Measurements from ENCODE around the gene DIP2C. TPM values are rescaled to one million over a fixed set of nuclear protein-coding genes. Genes with fewer than 3 reads are reported as not detected.
"Not testable (repeated sequence)": the region's sequence is repeated elsewhere in the genome, so short reads cannot be mapped to it uniquely, and the experiment has no call there.

The DIP2C gene
- total RNA-seq, 4 donors from 2014 or later, result 2.4 to 14.9 (median 6.1) TPM

GRCh38 chr10:614139-614711 lies 75.2 kb downstream of the DIP2C start:
- Histone ChIP-seq H3K36me3 (no peaks in the 10 kb centered on the region), H3K9me3 (no peaks in the 10 kb centered on the region), H3K27me3 (no peaks in the 10 kb centered on the region), H3K4me3 (no peak overlapping the region), H3K27ac (peak overlapping the region; percentile 29 to 63 (median 50)), H3K4me1 (peaks cover 22 to 80% (median 24%) of the 10 kb centered on the region in 3 donors)
- DNase-seq, result no peak
- whole genome bisulfite sequencing, 2 donors, result 20 to 43% methylated on average over 2 of the region's 15 CpGs
- intact Hi-C loops (cut with DNase I), result no loop called here
- TF ChIP-seq CTCF (IDR thresholded peaks at IDR 0.05) (no peak), POLR2A (IDR thresholded peaks at IDR 0.05) (no peak)

GRCh38 chr10:613271-614138 lies 76.0 kb downstream of the DIP2C start:
- intact Hi-C loops (cut with DNase I), result no loop called here
- no peak for DNase-seq
- TF ChIP-seq CTCF (IDR thresholded peaks at IDR 0.05), result no peak
- TF ChIP-seq POLR2A (IDR thresholded peaks at IDR 0.05), result no peak
- Histone ChIP-seq H3K9me3 (no peaks in the 10 kb centered on the region), H3K4me3 (peak overlapping the region in 1 of 4 donors; percentile 9), H3K36me3 (no peaks in the 10 kb centered on the region), H3K4me1 (peaks cover 18 to 72% (median 24%) of the 10 kb centered on the region in 3 donors), H3K27ac (peak overlapping the region; percentile 15 to 63 (median 50)), H3K27me3 (no peaks in the 10 kb centered on the region)
- WGBS, 2 donors, result 28 to 48% methylated on average over 15 to 19 of the region's 19 CpGs

- 51 to 79% methylated on average over 6 to 10 of the region's 10 CpGs for WGBS, 2 donors
- H3K9me3 ChIP-seq, result no peaks in the 10 kb centered on the region
- peak overlapping the region in 1 of 4 donors; percentile 9 for H3K4me3 ChIP-seq
- H3K4me1 ChIP-seq, result peaks cover 18 to 64% (median 24%) of the 10 kb centered on the region in 3 donors
- peak overlapping the region in 1 of 4 donors; percentile 63 for H3K27ac ChIP-seq
- H3K36me3 ChIP-seq, result no peaks in the 10 kb centered on the region
- TF ChIP-seq POLR2A (IDR thresholded peaks at IDR 0.05), result no peak
- no peak for TF ChIP-seq CTCF (IDR thresholded peaks at IDR 0.05)
- DNase-seq, result no peak
- intact Hi-C loops (cut with DNase I), result no loop called here
- no peaks in the 10 kb centered on the region for H3K27me3 ChIP-seq
Observed at GRCh38 chr10:612696-613095, 76.8 kb downstream of the DIP2C start.

- DNase-seq; H3K36me3 ChIP-seq; H3K9me3 ChIP-seq; H3K27me3 ChIP-seq; H3K4me3 ChIP-seq; intact Hi-C loops (cut with DNase I): not testable (repeated sequence)
- Histone ChIP-seq H3K27ac (peak overlapping the region in 2 of 4 donors; percentile 29 to 42), H3K4me1 (peaks cover 18 to 46% (median 24%) of the 10 kb centered on the region in 3 donors)
- WGBS, 2 donors, result 60 to 83% methylated on average over 3 to 4 of the region's 7 CpGs
Observed at GRCh38 chr10:610642-611305, 78.7 kb downstream of the DIP2C start.

GRCh38 chr10:609868-610545 lies 79.5 kb downstream of the DIP2C start:
- DNase-seq, result no peak
- no peaks in the 10 kb centered on the region for H3K9me3 ChIP-seq
- no peaks in the 10 kb centered on the region for H3K36me3 ChIP-seq
- 67 to 73% methylated on average over 7 of the region's 11 CpGs for WGBS, 2 donors
- TF ChIP-seq POLR2A (IDR thresholded peaks at IDR 0.05), result no peak
- no peak for TF ChIP-seq CTCF (IDR thresholded peaks at IDR 0.05)
- no peaks in the 10 kb centered on the region for H3K27me3 ChIP-seq
- H3K4me1 ChIP-seq, result peaks cover 18 to 38% (median 23%) of the 10 kb centered on the region in 3 donors
- H3K4me3 ChIP-seq, result no peak overlapping the region
- H3K27ac ChIP-seq, result peak overlapping the region in 2 of 4 donors; percentile 29 to 42
- intact Hi-C loops (cut with DNase I), result no loop called here
